ENCODE measurements around the gene SMAD1.

Gene SMAD1

GRCh38 chr4:145490361-145490760 lies 8.7 kb downstream of the SMAD1 start:
- DNase-seq: no peak

- DNase-seq: no peak
Measured at GRCh38 chr4:145490796-145491195, 9.1 kb downstream of the SMAD1 start.

- no peak for DNase-seq
Measured at GRCh38 chr4:145492376-145492775, 10.7 kb downstream of the SMAD1 start.

- DNase-seq: no peak
Measured at GRCh38 chr4:145493166-145493565, 11.5 kb downstream of the SMAD1 start.

GRCh38 chr4:145494666-145495270 lies 13.1 kb downstream of the SMAD1 start:
- no peak for DNase-seq

- no peak for DNase-seq
Measured at GRCh38 chr4:145496292-145496691, 14.6 kb downstream of the SMAD1 start.

GRCh38 chr4:145497199-145498149 lies 15.8 kb downstream of the SMAD1 start:
- no peak for DNase-seq

GRCh38 chr4:145498430-145498829 lies 16.8 kb downstream of the SMAD1 start:
- DNase-seq: no peak

GRCh38 chr4:145501051-145501660 lies 19.5 kb downstream of the SMAD1 start:
- DNase-seq: no peak

- no peak for DNase-seq
Measured at GRCh38 chr4:145502809-145503208, 21.2 kb downstream of the SMAD1 start.

- DNase-seq: no peak
Measured at GRCh38 chr4:145503486-145504072, 21.9 kb downstream of the SMAD1 start.

- no peak for DNase-seq
Measured at GRCh38 chr4:145505995-145506394, 24.3 kb downstream of the SMAD1 start.

GRCh38 chr4:145507636-145508035 lies 26.0 kb downstream of the SMAD1 start:
- no peak for DNase-seq

- no peak for DNase-seq
Measured at GRCh38 chr4:145511913-145512522, 30.4 kb downstream of the SMAD1 start.

GRCh38 chr4:145513020-145513621 lies 31.5 kb downstream of the SMAD1 start:
- no peak for DNase-seq

GRCh38 chr4:145520172-145520571 lies 38.5 kb downstream of the SMAD1 start:
- DNase-seq: no peak

- no peak for DNase-seq
Measured at GRCh38 chr4:145521282-145521681, 39.6 kb downstream of the SMAD1 start.

- no peak for DNase-seq
Measured at GRCh38 chr4:145523117-145523516, 41.5 kb downstream of the SMAD1 start.

GRCh38 chr4:145524552-145524951 lies 42.9 kb downstream of the SMAD1 start:
- no peak for DNase-seq

- DNase-seq: no peak
Measured at GRCh38 chr4:145525291-145525740, 43.7 kb downstream of the SMAD1 start.

- DNase-seq: no peak
Measured at GRCh38 chr4:145527773-145528172, 46.1 kb downstream of the SMAD1 start.

GRCh38 chr4:145528601-145529000 lies 46.9 kb downstream of the SMAD1 start:
- no peak for DNase-seq
